GM12878 (cell line): Measurements from ENCODE around the gene GABRA6. TPM values are rescaled to one million over a fixed set of nuclear protein-coding genes. Genes with fewer than 3 reads are reported as not detected.

Source experiments
- CEBPB ChIP-seq, 2 experiments: fragments of 150-350 bp in 1 of 2; IDR thresholded peaks; 2 replicates each; pipeline ENCODE4 v1.6.1; 2012 to 2014; ENCODE audit warnings: low read depth in 2 of 2, low read length in 2 of 2, borderline replicate concordance in 1 of 2, inconsistent platforms in 1 of 2
- CUX1 ChIP-seq: IDR thresholded peaks from 2 replicates; pipeline ENCODE4 v1.6.1; 2012; ENCODE audit warnings: improper control_type of control experiment, low read depth, low read length; ENCODE audit not compliant: insufficient replicate concordance
- TCF3 ChIP-seq: IDR thresholded peaks from 2 replicates; pipeline ENCODE4 v1.6.1; 2012; ENCODE audit warnings: low read depth, mild to moderate bottlenecking, low read length, borderline replicate concordance; ENCODE audit not compliant: insufficient read depth
- ZNF592 ChIP-seq: fragments of 450-650 bp; IDR thresholded peaks from 2 replicates; pipeline ENCODE4 v1.6.1; 2017; ENCODE audit warnings: mild to moderate bottlenecking, moderate library complexity
- polyA plus RNA-seq, 11 experiments: library from polyadenylated mRNA; depleted of rRNA in 4 of 11; unstranded in 6 of 11; stranded (reverse) in 5 of 11; fragments of >200 nt; fragmentation: Nextera tagmentation in 4 of 11; fragmentation: Illumina TruSeq in 1 of 11; extraction: Ambion mirVana in 4 of 11; extraction: Trizol in 1 of 11; gene quantifications; 1 replicate in 1 of 11; 2 replicates in 10 of 11; pipeline versions ENCODE4 v1.2.1 to v1.2.3, GENCODE V29; 2011 to 2016; ENCODE audit warnings: inconsistent platforms in 2 of 11, missing spikeins in 2 of 11, low read depth in 1 of 11
- total RNA-seq, 4 experiments: library from RNA; depleted of rRNA in 3 of 4; stranded (reverse); fragments of >200 nt in 3 of 4; fragmentation: Illumina TruSeq in 1 of 4; extraction: Trizol in 1 of 4; gene quantifications; 2 replicates each; pipeline versions ENCODE4 v1.2.1 to v1.2.3, GENCODE V29; 2013 to 2021

GABRA6 gene
- total and polyA plus RNA-seq, 10 of the 15 experiments (the other 5 are each of a cell fraction or from before 2014, with no cell fraction given) = not detected

GRCh38 chr5:161720460-161720859, 34.9 kb downstream of the GABRA6 start (continued):
- TF ChIP-seq ZNF592 (no peak), CUX1 (no peak), TCF3 (no peak), CEBPB (IDR thresholded peaks at IDR 0.05; ENCODE audit: borderline replicate concordance in 1 of 2, low read depth in 2 of 2, low read length in 2 of 2) (no peak)
